ENCODE measurements around the gene SLC3A2.

- TF ChIP-seq CTCF (IDR thresholded peaks at IDR 0.05) (no peak), POLR2A (IDR thresholded peaks at IDR 0.05) (no peak)
Measured at GRCh38 chr11:62926680-62927455, 46.2 kb downstream of the SLC3A2 start.

All from uterus (tissue), 2 donors.